HepG2 (cell line): ENCODE measurements around the gene S100A10. TPM values are rescaled to one million over a fixed set of nuclear protein-coding genes. Genes with fewer than 3 reads are reported as not detected.

ENCODE experiments used
- ATAC-seq: fragments of 200-7000 bp; cut with Tn5 transposase; 3 replicates; pipeline ENCODE4 v1.9.1; 2020; ENCODE audit warnings: mild to moderate bottlenecking, moderate library complexity
- BruUV-seq: library from RNA; stranded (reverse); fragments of 400-500 nt; replicated peaks from 2 replicates; lab custom pipeline; 2021; lab: Mats Ljungman, UMichigan
- CTCF ChIA-PET: fragments of 300-600 bp; formaldehyde crosslinking; extraction: SDS; loops from one replicate; lab custom pipeline; 2021; ENCODE audit warnings: low total read pairs, inconsistent platforms, low intra/inter-chr PET ratio; lab: Yijun Ruan, JAX
- POLR2A ChIA-PET: fragments of 350-600 bp; sonication (Branson Sonifier 250); formaldehyde crosslinking; loops from one replicate; lab custom pipeline; 2020; ENCODE audit warnings: antibody characterized with exemption, inconsistent platforms; lab: Yijun Ruan, JAX
- DNase-seq: peaks from one replicate; pipeline ENCODE4 v3.0.0-alpha.2; 2015; ENCODE audit warnings: low spot score
- FAIRE-seq: peaks from 3 replicates; lab custom pipeline; 2011; peaks lifted over from hg19 to GRCh38; lab: Jason Lieb, UNC
- H2AFZ ChIP-seq: one replicate; pipeline ENCODE4 v1.6.1; 2011; ENCODE audit warnings: low read length, inconsistent platforms
- H3K27ac ChIP-seq: fragments of 300-600 bp; 3 replicates; pipeline ENCODE4 v1.8.0; 2011; ENCODE audit warnings: mixed run types, mild to moderate bottlenecking, mixed read lengths, low read length, inconsistent platforms; ENCODE audit not compliant: insufficient read depth; ENCODE audit errors: extremely low read length
- H3K27me3 ChIP-seq, 2 experiments: fragments of 200-600 bp in 1 of 2; 2 replicates in 1 of 2; 3 replicates in 1 of 2; pipeline versions ENCODE4 v1.6.0 to v1.8.0; 2011; ENCODE audit warnings: low read length in 2 of 2, mild to moderate bottlenecking in 2 of 2, moderate library complexity in 2 of 2, inconsistent platforms in 1 of 2; ENCODE audit not compliant: insufficient read depth in 2 of 2, control insufficient read depth in 1 of 2
- H3K36me3 ChIP-seq, 2 experiments: fragments of 200-600 bp in 1 of 2; replicated peaks in 1 of 2; 2 replicates in 1 of 2; 3 replicates in 1 of 2; pipeline versions ENCODE4 v1.5.1 to v1.8.0; 2011; ENCODE audit warnings: low read length in 2 of 2, inconsistent platforms in 1 of 2; ENCODE audit not compliant: insufficient read depth in 2 of 2, control insufficient read depth in 1 of 2
- H3K4me1 ChIP-seq: 2 replicates; pipeline ENCODE4 v1.5.1; 2012; ENCODE audit warnings: low read length, inconsistent platforms; ENCODE audit not compliant: insufficient read depth
- H3K4me2 ChIP-seq: 2 replicates; pipeline ENCODE4 v1.6.0; 2011; ENCODE audit warnings: low read depth, low read length, inconsistent platforms
- H3K4me3 ChIP-seq, 3 experiments: fragments of 200-600 bp in 1 of 3; sonication (generic), shearing (Covaris generic) in 1 of 3; replicated peaks in 1 of 3; 2 replicates each; pipeline ENCODE4 v1.5.1; 2011 to 2016; ENCODE audit warnings: low read length in 3 of 3, inconsistent platforms in 2 of 3, low read depth in 2 of 3, mild to moderate bottlenecking in 2 of 3, control low read depth in 1 of 3, mixed read lengths in 1 of 3; ENCODE audit not compliant: insufficient read depth in 1 of 3
- H3K79me2 ChIP-seq: one replicate; pipeline ENCODE4 v1.6.1; 2011; ENCODE audit warnings: low read length, inconsistent platforms; ENCODE audit not compliant: insufficient read depth
- H3K9ac ChIP-seq: 2 replicates; pipeline ENCODE4 v1.6.0; 2011; ENCODE audit warnings: mild to moderate bottlenecking, low read depth, low read length, inconsistent platforms; ENCODE audit not compliant: insufficient read depth
- H3K9me3 ChIP-seq: 2 replicates; pipeline ENCODE4 v1.5.1; 2012; ENCODE audit warnings: mild to moderate bottlenecking, low read length
- H4K20me1 ChIP-seq: 2 replicates; pipeline ENCODE4 v1.6.0; 2011; ENCODE audit warnings: inconsistent platforms, mild to moderate bottlenecking, low read length, moderate library complexity; ENCODE audit not compliant: insufficient read depth
- WGBS: methylation state at CpG from one replicate; pipeline ENCODE4 v1.1.6; 2017; ENCODE audit warnings: low lambda C conversion rate; 5-methylcytosine and 5-hydroxymethylcytosine counted together
- in situ Hi-C: cut with HindIII; loops from 2 replicates; pipeline ENCODE4 v1.10.0; 2017; ENCODE audit warnings: low pct_unique_long_range_greater_than_20kb; ENCODE audit not compliant: extremely low pct_ligation_motif_present
- intact Hi-C: fragments of 100-400 bp; cut with micrococcal nuclease; formaldehyde crosslinking; loops from one replicate; pipeline ENCODE4 v1.10.0; 2022; ENCODE audit not compliant: unreplicated experiment
- polyA plus RNA-seq, 8 experiments: library from polyadenylated mRNA; depleted of rRNA in 3 of 8; stranded (reverse) in 7 of 8; unstranded in 1 of 8; fragments of >200 nt; fragmentation: Illumina TruSeq in 4 of 8; extraction: Trizol in 4 of 8; gene quantifications; 2 replicates each; pipeline versions ENCODE4 v1.2.1 to v1.2.3, GENCODE V29; 2011 to 2016; ENCODE audit warnings: low read depth in 4 of 8, missing spikeins in 1 of 8, mixed read lengths in 1 of 8; ENCODE audit not compliant: insufficient read depth in 1 of 8
- total RNA-seq, 5 experiments: library from RNA; depleted of rRNA; stranded (reverse); fragments of >200 nt; fragmentation: Illumina TruSeq; extraction: Trizol; gene quantifications; 2 replicates each; pipeline ENCODE4 v1.2.3, GENCODE V29; 2016; ENCODE audit warnings: low read depth in 1 of 5
- TF ChIP-seq, protein P1 (sequence below): sonication (generic); formaldehyde crosslinking; IDR thresholded peaks from 2 replicates; pipeline ENCODE4 v1.4.0; 2020; ENCODE audit warnings: mild to moderate bottlenecking, missing genetic modification reagents, borderline replicate concordance

S100A10 gene
- total and polyA plus RNA-seq, 2 of the 13 experiments (the other 11 are each of a cell fraction or from before 2014, with no cell fraction given), result 16.8 to 28.7 TPM

DNA sequence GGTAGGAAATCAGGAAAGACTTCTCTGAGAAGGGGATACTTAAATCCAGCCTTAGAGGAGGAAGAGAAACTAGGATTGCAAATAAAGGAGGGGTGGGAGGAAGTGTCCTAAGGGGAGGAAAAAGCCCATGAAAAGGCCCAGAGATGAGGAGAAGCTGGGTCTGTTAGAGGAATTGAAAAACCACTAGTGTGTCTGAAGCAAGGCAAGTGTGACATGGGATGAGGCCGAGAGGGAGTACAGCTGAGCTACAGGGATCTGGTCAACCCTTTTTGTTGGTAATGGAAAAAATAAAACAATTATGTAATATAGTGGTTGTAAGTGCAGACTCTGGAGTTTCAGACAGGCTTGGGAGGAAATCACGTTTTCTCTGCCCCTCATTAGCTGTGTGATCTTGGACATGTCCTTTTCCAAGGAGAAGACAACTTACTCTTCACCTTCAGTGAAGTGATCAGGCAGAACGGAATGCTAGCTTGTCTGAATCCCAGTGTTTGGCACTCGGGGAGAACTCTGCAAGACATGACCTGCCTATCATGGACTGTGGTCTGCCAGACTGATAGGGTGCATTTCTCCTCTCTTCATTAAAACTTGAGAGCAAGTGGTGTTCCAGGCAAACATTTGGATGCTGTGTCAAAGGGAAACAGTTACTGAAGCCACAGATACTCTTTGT is 7.4 kb upstream of the S100A10 start:
- Histone ChIP-seq H2AFZ (no peak overlapping the region), H3K27me3 (peaks cover 0 to 5% of the 10 kb centered on the region in 2 experiments; a peak in 1 of 5 replicates), H3K4me2 (peak overlapping the region; percentile 30), H3K36me3 (no peaks in the 10 kb centered on the region), H3K4me3 (no peak overlapping the region), H3K9me3 (no peaks in the 10 kb centered on the region), H4K20me1 (no peaks in the 10 kb centered on the region), H3K9ac (no peak overlapping the region), H3K27ac (no peak overlapping the region), H3K79me2 (no peaks in the 10 kb centered on the region), H3K4me1 (peaks cover 11% of the 10 kb centered on the region)
- ChIA-PET CTCF (interaction anchor here (0.8 to 6.2 kb wide), 5 partner anchors 14 to 112 kb away, joined by 3 to 48 read pairs (median 3); no protein-coding TSS in a partner anchor), POLR2A (interaction anchor here (0.9 to 2.2 kb wide), 7 partner anchors 8 to 92 kb away, joined by 3 to 12 read pairs (median 3); partner anchors contain the start of genes S100A10 and THEM4)
- intact Hi-C loops, result loop anchor here (1.0 to 2.0 kb wide), 3 partner anchors 33 to 112 kb away; no protein-coding TSS in a partner anchor
- FAIRE-seq (no peak), DNase-seq (no peak), ATAC-seq (no peak; the same call in 2 of the 3 replicates)
- BruUV-seq, result no TSS peak
- TF ChIP-seq, protein P1, sequence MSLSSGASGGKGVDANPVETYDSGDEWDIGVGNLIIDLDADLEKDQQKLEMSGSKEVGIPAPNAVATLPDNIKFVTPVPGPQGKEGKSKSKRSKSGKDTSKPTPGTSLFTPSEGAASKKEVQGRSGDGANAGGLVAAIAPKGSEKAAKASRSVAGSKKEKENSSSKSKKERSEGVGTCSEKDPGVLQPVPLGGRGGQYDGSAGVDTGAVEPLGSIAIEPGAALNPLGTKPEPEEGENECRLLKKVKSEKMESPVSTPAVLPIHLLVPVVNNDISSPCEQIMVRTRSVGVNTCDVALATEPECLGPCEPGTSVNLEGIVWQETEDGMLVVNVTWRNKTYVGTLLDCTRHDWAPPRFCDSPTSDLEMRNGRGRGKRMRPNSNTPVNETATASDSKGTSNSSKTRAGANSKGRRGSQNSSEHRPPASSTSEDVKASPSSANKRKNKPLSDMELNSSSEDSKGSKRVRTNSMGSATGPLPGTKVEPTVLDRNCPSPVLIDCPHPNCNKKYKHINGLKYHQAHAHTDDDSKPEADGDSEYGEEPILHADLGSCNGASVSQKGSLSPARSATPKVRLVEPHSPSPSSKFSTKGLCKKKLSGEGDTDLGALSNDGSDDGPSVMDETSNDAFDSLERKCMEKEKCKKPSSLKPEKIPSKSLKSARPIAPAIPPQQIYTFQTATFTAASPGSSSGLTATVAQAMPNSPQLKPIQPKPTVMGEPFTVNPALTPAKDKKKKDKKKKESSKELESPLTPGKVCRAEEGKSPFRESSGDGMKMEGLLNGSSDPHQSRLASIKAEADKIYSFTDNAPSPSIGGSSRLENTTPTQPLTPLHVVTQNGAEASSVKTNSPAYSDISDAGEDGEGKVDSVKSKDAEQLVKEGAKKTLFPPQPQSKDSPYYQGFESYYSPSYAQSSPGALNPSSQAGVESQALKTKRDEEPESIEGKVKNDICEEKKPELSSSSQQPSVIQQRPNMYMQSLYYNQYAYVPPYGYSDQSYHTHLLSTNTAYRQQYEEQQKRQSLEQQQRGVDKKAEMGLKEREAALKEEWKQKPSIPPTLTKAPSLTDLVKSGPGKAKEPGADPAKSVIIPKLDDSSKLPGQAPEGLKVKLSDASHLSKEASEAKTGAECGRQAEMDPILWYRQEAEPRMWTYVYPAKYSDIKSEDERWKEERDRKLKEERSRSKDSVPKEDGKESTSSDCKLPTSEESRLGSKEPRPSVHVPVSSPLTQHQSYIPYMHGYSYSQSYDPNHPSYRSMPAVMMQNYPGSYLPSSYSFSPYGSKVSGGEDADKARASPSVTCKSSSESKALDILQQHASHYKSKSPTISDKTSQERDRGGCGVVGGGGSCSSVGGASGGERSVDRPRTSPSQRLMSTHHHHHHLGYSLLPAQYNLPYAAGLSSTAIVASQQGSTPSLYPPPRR (CRISPR knock-in tag), result no peak
- in situ Hi-C loops, result no loop called here
- whole genome bisulfite sequencing, result 4% methylated on average over 4 of the region's 4 CpGs
